WI38 (cell line): ENCODE measurements around the gene WNK2.
"Not testable (repeated sequence)": the region's sequence is repeated elsewhere in the genome, so short reads cannot be mapped to it uniquely, and the experiment has no call there.

Experiments
- H3K4me3 ChIP-seq: 2 replicates; pipeline ENCODE4 v1.5.1; 2011; ENCODE audit warnings: low read depth, mild to moderate bottlenecking, control low read depth, low read length
- CTCF ChIP-seq: IDR thresholded peaks from 2 replicates; pipeline ENCODE4 v1.5.1; 2012; ENCODE audit warnings: low read depth, mild to moderate bottlenecking, control low read depth, low read length

Gene WNK2

GRCh38 chr9:93326056-93326455 is 142.1 kb downstream of the WNK2 start:
- no peak overlapping the region for H3K4me3 ChIP-seq
- TF ChIP-seq CTCF = no peak

- no peak for TF ChIP-seq CTCF
- H3K4me3 ChIP-seq = no peak overlapping the region
These were observed 142.7 kb downstream of the WNK2 start for GRCh38 chr9:93326654-93327053.

GRCh38 chr9:93329629-93330280 is 145.8 kb downstream of the WNK2 start:
- TF ChIP-seq CTCF = no peak
- H3K4me3 ChIP-seq = no peak overlapping the region

- no peak for TF ChIP-seq CTCF
- H3K4me3 ChIP-seq = no peak overlapping the region
These were observed 148.4 kb downstream of the WNK2 start for GRCh38 chr9:93332317-93332716.

GRCh38 chr9:93336720-93337119 is 152.8 kb downstream of the WNK2 start:
- TF ChIP-seq CTCF = no peak
- no peak overlapping the region for H3K4me3 ChIP-seq

- H3K4me3 ChIP-seq = not testable (repeated sequence)
These were observed 154.3 kb downstream of the WNK2 start for GRCh38 chr9:93338196-93338595.

GRCh38 chr9:93340091-93340490 is 156.2 kb downstream of the WNK2 start:
- H3K4me3 ChIP-seq = no peak overlapping the region
- no peak for TF ChIP-seq CTCF

GRCh38 chr9:93341820-93342219 is 157.9 kb downstream of the WNK2 start:
- not testable (repeated sequence) for H3K4me3 ChIP-seq

- not testable (repeated sequence) for H3K4me3 ChIP-seq
These were observed 158.5 kb downstream of the WNK2 start for GRCh38 chr9:93342428-93342827.
